Measurements from ENCODE around the gene TSPEAR. TPM values are rescaled to one million over a fixed set of nuclear protein-coding genes. Genes with fewer than 3 reads are reported as not detected.
A peak's percentile ranks its signal among the peaks of the same experiment; 100 is the strongest.

TSPEAR gene
- total and polyA plus RNA-seq, 2 of the 13 experiments (the other 11 are each of a cell fraction or from before 2014, with no cell fraction given) = 0.07 to 0.32 TPM

DNA sequence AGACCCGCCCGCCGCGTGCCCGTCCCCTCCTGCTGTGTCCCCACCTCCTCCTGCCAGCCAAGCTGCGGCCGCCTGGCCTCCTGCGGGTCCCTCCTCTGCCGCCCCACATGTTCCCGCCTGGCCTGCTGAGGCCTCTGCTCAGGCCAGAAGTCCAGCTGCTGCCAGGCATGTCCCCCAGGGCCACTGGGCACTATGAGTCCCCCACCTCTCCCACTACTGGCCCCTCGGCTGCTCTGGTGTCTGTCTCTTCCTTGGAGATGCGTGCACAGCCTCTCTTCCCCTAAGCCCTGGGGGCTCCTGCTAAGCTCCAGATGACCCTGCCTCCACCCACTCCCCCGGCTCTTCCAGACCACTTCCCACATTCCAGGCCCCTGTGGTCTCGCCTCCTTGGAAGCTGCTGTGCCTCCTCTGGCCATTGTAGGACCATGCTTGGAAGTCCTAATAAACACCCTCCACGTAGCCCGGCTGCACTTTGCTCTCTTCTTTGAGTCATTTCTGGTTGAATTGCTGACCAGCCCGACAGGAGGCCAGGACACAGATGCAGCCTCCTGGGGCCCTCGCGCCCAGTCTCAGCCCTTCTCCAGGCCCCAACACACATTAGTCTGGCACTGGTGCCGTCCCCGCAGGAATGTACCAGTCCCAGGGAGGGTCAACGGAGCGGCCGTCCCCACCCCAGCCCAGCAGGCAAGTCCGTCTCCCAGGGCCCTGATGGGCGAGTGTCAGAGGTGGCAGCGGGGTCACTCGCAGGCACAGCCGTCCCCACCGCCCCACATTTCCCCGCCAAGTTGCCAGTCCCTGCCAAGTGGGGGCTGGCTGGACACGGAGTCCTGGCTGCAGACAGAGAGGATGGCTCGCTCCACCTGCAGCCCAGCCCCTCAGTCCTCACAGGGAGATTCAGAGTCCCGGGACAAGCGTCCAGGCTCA is 13.3 kb downstream of the TSPEAR start (continued):
- TF ChIP-seq TCF7L2 (IDR thresholded peaks at IDR 0.05; ENCODE audit: low read depth, low read length) (no peak), ZNF3 (CRISPR knock-in tag; IDR thresholded peaks at IDR 0.05) (no peak), SKI (IDR thresholded peaks at IDR 0.05; ENCODE audit: partially characterized antibody) (no peak), ZNF432 (CRISPR knock-in tag; IDR thresholded peaks at IDR 0.05; ENCODE audit: borderline replicate concordance) (no peak), FOXA3 (CRISPR knock-in tag; IDR thresholded peaks at IDR 0.05) (0 out of 2 replicates have a peak, but pooled peaks have one; percentile 38), MED8 (CRISPR knock-in tag; IDR thresholded peaks at IDR 0.05; ENCODE audit: insufficient replicate concordance) (no peak), ZNF234 (CRISPR knock-in tag; conservative IDR thresholded peaks at IDR 0.05) (no peak), NR3C1 (CRISPR knock-in tag; IDR thresholded peaks at IDR 0.05) (no peak), ISL2 (CRISPR knock-in tag; IDR thresholded peaks at IDR 0.05) (no peak), ZNF235 (CRISPR knock-in tag; IDR thresholded peaks at IDR 0.05; ENCODE audit: borderline replicate concordance) (no peak), BCL3 (CRISPR knock-in tag; IDR thresholded peaks at IDR 0.05) (0 out of 2 replicates have a peak, but pooled peaks have one; percentile 18), RBM22 (optimal IDR thresholded peaks at IDR 0.05; ENCODE audit: low read length) (no peak), ARID2 (CRISPR knock-in tag; IDR thresholded peaks at IDR 0.05; ENCODE audit: borderline replicate concordance) (no peak), RCOR2 (CRISPR knock-in tag; IDR thresholded peaks at IDR 0.05) (no peak), ZSCAN22 (CRISPR knock-in tag; IDR thresholded peaks at IDR 0.05) (no peak), ZNF766 (CRISPR knock-in tag; IDR thresholded peaks at IDR 0.05; ENCODE audit: borderline replicate concordance) (peak; percentile 72; the same call in 1 of the 2 replicates), ZNF777 (CRISPR knock-in tag; IDR thresholded peaks at IDR 0.05) (0 out of 2 replicates have a peak, but pooled peaks have one; percentile 24), ZSCAN30 (CRISPR knock-in tag; IDR thresholded peaks at IDR 0.05) (no peak), TCF12 (IDR thresholded peaks at IDR 0.05) (no peak), TCF12 (CRISPR knock-in tag; IDR thresholded peaks at IDR 0.05) (no peak), ZBTB42 (CRISPR knock-in tag; IDR thresholded peaks at IDR 0.05) (no peak), DR1 (CRISPR knock-in tag; IDR thresholded peaks at IDR 0.05) (no peak), TARDBP (CRISPR knock-in tag; IDR thresholded peaks at IDR 0.05) (no peak), ZNF639 (CRISPR knock-in tag; conservative IDR thresholded peaks at IDR 0.05) (no peak)
- TF ChIP-seq, protein P1, sequence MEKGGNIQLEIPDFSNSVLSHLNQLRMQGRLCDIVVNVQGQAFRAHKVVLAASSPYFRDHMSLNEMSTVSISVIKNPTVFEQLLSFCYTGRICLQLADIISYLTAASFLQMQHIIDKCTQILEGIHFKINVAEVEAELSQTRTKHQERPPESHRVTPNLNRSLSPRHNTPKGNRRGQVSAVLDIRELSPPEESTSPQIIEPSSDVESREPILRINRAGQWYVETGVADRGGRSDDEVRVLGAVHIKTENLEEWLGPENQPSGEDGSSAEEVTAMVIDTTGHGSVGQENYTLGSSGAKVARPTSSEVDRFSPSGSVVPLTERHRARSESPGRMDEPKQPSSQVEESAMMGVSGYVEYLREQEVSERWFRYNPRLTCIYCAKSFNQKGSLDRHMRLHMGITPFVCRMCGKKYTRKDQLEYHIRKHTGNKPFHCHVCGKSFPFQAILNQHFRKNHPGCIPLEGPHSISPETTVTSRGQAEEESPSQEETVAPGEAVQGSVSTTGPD (CRISPR knock-in tag; IDR thresholded peaks at IDR 0.05) = no peak
- TF ChIP-seq, protein P2, sequence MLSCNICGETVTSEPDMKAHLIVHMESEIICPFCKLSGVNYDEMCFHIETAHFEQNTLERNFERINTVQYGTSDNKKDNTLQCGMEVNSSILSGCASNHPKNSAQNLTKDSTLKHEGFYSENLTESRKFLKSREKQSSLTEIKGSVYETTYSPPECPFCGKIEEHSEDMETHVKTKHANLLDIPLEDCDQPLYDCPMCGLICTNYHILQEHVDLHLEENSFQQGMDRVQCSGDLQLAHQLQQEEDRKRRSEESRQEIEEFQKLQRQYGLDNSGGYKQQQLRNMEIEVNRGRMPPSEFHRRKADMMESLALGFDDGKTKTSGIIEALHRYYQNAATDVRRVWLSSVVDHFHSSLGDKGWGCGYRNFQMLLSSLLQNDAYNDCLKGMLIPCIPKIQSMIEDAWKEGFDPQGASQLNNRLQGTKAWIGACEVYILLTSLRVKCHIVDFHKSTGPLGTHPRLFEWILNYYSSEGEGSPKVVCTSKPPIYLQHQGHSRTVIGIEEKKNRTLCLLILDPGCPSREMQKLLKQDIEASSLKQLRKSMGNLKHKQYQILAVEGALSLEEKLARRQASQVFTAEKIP (CRISPR knock-in tag; IDR thresholded peaks at IDR 0.05; ENCODE audit: borderline replicate concordance) = no peak
